ENCODE measurements around the gene ID2. TPM values are rescaled to one million over a fixed set of nuclear protein-coding genes. Genes with fewer than 3 reads are reported as not detected.
"Not testable (repeated sequence)": the region's sequence is repeated elsewhere in the genome, so short reads cannot be mapped to it uniquely, and the experiment has no call there.

ID2 gene
- total and polyA plus RNA-seq, 3 donors from 2014 or later = 31.3 to 87.2 (median 48.8) TPM

DNA sequence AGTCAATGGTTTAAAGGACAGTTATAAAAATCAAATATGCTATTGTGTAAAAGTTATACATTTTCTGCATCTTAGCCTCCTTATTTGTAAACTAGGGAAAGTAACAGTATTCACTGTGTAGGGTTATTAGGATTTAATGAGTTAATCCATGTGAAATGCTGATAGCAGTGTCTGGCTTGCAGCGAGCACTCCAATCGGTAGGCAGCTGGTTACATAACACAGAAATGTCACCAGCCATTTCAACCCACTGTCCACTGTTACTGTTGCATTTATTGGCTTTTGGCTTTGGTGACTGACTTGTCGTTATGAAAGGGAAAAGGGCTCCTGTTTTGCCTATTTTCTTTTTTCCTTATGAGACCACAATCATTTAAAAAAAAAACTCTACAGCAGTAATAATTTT, 38.9 kb downstream of the ID2 start:
- 61 to 65% methylated on average over 3 of the region's 3 CpGs for WGBS, 2 donors
- TF ChIP-seq POLR2A (IDR thresholded peaks at IDR 0.05) = no peak
- TF ChIP-seq, protein P1, sequence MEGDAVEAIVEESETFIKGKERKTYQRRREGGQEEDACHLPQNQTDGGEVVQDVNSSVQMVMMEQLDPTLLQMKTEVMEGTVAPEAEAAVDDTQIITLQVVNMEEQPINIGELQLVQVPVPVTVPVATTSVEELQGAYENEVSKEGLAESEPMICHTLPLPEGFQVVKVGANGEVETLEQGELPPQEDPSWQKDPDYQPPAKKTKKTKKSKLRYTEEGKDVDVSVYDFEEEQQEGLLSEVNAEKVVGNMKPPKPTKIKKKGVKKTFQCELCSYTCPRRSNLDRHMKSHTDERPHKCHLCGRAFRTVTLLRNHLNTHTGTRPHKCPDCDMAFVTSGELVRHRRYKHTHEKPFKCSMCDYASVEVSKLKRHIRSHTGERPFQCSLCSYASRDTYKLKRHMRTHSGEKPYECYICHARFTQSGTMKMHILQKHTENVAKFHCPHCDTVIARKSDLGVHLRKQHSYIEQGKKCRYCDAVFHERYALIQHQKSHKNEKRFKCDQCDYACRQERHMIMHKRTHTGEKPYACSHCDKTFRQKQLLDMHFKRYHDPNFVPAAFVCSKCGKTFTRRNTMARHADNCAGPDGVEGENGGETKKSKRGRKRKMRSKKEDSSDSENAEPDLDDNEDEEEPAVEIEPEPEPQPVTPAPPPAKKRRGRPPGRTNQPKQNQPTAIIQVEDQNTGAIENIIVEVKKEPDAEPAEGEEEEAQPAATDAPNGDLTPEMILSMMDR (IDR thresholded peaks at IDR 0.05) = no peak

DNA sequence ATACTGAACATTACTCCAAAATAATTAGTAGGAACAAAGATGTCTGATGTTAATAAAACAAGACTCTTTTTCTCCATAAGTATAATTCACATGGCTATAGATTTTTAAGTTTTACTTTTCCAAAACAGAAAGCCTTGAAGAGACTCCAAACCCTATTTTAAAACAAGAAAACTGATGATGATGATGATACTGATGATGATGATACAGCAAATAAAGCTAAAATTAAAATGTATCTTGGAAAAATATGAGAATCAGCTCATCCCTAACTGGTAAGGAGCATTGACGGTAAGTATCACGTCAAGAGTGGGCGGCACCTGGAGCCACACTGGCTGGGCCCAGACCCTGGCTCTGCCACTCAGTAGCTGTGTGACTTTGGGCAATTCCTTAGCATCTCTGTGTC, 39.6 kb downstream of the ID2 start:
- Histone ChIP-seq H3K9me3 (no peaks in the 10 kb centered on the region), H3K4me1 (no peaks in the 10 kb centered on the region), H3K27ac (no peak overlapping the region), H3K4me3 (no peak overlapping the region), H3K27me3 (no peaks in the 10 kb centered on the region), H3K36me3 (ENCODE audit: low read depth, missing control alignments) (no peaks in the 10 kb centered on the region)
- DNase-seq = no peak
- intact Hi-C loops (cut with DNase I; ENCODE audit: low total_unique reads) = no loop called here
- TF ChIP-seq, protein P1 (IDR thresholded peaks at IDR 0.05) = no peak
- TF ChIP-seq POLR2A (IDR thresholded peaks at IDR 0.05) = no peak
- WGBS, 2 donors = 93 to 98% methylated on average over 3 of the region's 3 CpGs

More for the DNA sequence above, 38.9 kb downstream of the ID2 start:
- no peaks in the 10 kb centered on the region for H3K4me1 ChIP-seq
- intact Hi-C loops (cut with DNase I; ENCODE audit: low total_unique reads) = no loop called here
- no peaks in the 10 kb centered on the region for H3K27me3 ChIP-seq
- no peak overlapping the region for H3K27ac ChIP-seq
- H3K9me3 ChIP-seq = no peaks in the 10 kb centered on the region
- no peak overlapping the region for H3K4me3 ChIP-seq
- DNase-seq = no peak
- no peaks in the 10 kb centered on the region for H3K36me3 ChIP-seq (ENCODE audit: low read depth, missing control alignments)

DNA sequence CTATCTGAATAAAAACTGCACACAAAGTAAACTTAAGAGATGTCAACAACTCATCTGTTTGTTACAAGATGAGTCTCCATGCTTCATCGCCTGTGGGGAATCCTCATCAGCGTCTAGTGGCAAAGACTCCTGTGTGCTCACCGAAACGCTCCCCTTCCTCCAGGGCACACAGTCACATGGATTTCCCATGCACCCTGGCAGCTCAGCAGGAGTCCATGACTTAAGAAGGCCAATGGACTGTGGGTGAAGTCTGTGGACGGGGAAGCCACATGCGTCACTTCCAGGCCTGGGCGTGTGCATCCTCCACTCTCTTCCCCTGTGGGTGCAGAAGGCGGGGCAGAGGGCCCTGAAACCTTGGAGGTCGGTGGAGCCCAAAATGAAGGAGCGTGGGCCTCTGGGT, 41.1 kb downstream of the ID2 start:
- DNase-seq = no peak
- intact Hi-C loops (cut with DNase I; ENCODE audit: low total_unique reads) = no loop called here
- no peak overlapping the region for H3K4me3 ChIP-seq
- no peaks in the 10 kb centered on the region for H3K9me3 ChIP-seq
- H3K36me3 ChIP-seq (ENCODE audit: low read depth, missing control alignments) = no peaks in the 10 kb centered on the region
- no peaks in the 10 kb centered on the region for H3K27me3 ChIP-seq
- TF ChIP-seq, protein P1 (IDR thresholded peaks at IDR 0.05) = no peak
- no peak for TF ChIP-seq POLR2A (IDR thresholded peaks at IDR 0.05)
- H3K27ac ChIP-seq = no peak overlapping the region
- 91 to 96% methylated on average over 10 of the region's 10 CpGs for WGBS, 2 donors
- no peaks in the 10 kb centered on the region for H3K4me1 ChIP-seq

DNA sequence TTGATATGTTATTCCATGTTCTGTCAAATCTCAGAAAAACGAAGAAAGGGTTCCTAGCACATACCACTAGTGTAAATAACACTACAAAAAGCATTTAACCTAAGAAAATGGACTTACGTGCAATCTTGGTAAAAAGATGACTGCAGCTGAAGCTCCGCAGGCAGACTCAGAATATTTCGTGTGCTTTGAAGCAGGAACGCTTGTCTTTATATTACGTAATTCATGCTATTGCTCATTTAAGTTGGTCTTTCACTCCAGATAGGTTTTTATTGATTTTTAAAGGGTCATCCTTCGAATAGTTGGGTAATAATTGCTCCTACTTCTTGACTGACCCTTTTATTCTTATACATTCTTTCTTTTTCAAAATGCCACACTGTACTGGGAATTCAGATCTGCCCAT, 44.0 kb downstream of the ID2 start:
- no peak overlapping the region for H3K4me3 ChIP-seq
- intact Hi-C loops (cut with DNase I; ENCODE audit: low total_unique reads) = no loop called here
- no peaks in the 10 kb centered on the region for H3K36me3 ChIP-seq (ENCODE audit: low read depth, missing control alignments)
- no peak for TF ChIP-seq POLR2A (IDR thresholded peaks at IDR 0.05)
- TF ChIP-seq, protein P1 (IDR thresholded peaks at IDR 0.05) = no peak
- no peaks in the 10 kb centered on the region for H3K9me3 ChIP-seq
- H3K27me3 ChIP-seq = no peaks in the 10 kb centered on the region
- no peak for DNase-seq
- no peaks in the 10 kb centered on the region for H3K4me1 ChIP-seq
- H3K27ac ChIP-seq = no peak overlapping the region
- 81 to 88% methylated on average over 7 of the region's 7 CpGs for WGBS, 2 donors

DNA sequence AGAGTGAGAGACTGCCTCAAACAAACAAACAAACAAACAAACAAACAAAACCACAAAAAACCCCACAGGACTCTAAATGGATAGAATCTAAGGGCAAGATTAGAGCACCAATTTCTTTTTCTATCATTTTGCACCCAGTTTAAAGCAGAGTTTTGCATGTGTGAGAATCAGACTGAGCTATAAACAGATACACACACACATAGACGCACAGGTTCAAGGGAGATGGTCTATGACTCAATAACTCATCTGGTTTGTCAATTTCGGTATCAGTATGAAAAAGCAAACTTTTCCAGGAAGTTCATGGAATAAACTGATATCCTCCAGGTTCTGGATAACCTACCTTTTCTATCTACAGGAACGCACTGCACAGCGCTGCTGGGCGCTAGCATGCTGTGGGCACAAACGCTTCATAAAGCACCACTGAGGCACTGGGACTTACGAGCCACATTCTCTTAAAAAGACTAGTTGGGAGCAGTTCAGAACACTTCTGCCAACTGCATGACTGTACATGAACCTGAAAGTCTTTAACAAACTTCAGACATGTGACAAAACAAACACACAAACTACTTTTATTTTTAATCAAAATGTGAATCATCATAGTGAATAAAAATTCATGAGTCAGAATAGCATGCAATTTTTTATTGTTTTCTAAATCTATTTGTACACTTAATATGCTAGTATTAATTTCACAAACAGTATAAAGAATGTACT, 46.6 kb downstream of the ID2 start:
- Histone ChIP-seq H3K9me3 (no peaks in the 10 kb centered on the region), H3K36me3 (ENCODE audit: low read depth, missing control alignments) (no peaks in the 10 kb centered on the region), H3K4me1 (no peaks in the 10 kb centered on the region), H3K27ac (no peak overlapping the region), H3K27me3 (no peaks in the 10 kb centered on the region), H3K4me3 (no peak overlapping the region)
- 92 to 97% methylated on average over 7 of the region's 7 CpGs for WGBS, 2 donors
- DNase-seq = no peak
- intact Hi-C loops (cut with DNase I; ENCODE audit: low total_unique reads) = no loop called here
- TF ChIP-seq, protein P1 (IDR thresholded peaks at IDR 0.05) = no peak

DNA sequence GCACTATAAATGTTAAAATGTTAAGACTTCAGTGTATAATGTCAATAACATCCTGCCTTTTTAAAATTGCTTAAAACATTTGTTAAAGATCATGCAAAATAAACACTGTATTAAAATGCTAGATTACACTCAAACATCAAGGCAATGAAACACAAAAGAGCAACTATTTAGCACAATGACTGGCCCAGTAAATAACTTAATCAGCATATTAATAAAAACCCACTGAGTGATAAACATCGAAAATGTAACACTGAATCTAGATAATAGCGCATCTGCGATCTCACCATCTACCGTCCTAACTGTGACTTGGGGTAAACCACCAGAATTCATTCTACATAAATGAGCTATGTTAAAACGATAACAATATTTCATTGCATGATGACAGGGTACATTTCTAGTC, 47.2 kb downstream of the ID2 start:
- intact Hi-C loops (cut with DNase I; ENCODE audit: low total_unique reads); H3K27me3 ChIP-seq; H3K4me1 ChIP-seq; DNase-seq; H3K36me3 ChIP-seq (ENCODE audit: low read depth, missing control alignments); H3K4me3 ChIP-seq; H3K9me3 ChIP-seq; H3K27ac ChIP-seq: not testable (repeated sequence)
- 75 to 86% methylated on average over 5 of the region's 5 CpGs for WGBS, 2 donors
